Glomerular visceral epithelial cell (primary cell): ENCODE measurements around the gene VCAM1.

Experiments used
- DNase-seq: peaks from one replicate; pipeline ENCODE4 v3.0.0-alpha.2; 2016; ENCODE audit errors: extremely low spot score

The VCAM1 gene

DNA sequence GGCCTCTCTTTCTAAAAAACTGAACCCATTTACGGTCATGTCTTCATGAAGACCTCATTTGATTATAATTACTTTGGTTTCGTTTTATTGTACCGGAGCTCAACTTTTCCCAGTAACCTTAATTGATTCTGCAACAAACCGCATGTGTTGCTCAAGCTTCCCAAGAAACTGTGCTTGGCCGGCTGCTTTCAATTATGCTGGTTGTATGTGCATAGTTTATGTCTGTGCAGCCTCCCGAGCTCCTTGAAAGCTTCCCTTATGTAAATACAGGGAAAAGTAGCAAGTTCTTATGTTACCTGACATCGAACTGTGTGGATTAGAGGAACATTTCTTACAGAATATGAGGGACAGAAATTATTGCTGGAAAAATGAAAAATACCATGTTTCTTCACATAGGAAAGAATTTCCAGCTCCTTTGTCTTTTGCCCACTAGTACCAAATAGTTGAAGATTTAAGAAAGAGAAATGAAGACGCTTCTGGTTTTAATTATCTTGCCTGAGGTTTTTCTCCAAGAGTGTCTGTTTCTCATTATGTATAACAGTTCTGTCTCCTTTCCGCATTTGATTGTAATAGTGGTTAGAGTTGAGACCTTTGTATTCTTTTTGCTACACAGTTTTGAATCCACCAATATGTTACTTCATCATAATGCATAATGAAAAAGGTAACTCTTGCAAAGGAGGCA is 2.1 kb downstream of the VCAM1 start:
- DNase-seq: peak; percentile 51

DNA sequence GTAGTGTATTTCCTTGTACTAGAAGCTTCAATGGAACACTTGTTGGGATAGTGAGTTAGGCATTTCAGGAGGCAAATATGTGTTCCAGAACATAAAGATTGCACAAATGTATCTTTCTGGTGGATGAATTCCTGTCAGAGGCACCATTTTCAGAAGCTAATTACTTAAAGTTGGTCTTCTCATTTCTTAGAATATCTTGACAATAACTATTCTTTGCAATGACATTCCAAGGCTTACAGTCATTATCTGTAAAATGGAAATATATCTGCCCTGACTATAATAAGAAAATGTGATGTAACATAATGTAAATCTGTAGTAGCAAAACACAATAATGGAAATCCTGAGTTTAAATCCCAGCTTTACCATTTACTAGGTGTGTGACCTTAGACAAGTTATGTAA is 2.7 kb downstream of the VCAM1 start:
- DNase-seq: no peak

GRCh38 chr1:100724281-100724680 is 4.7 kb downstream of the VCAM1 start:
- DNase-seq: no peak

DNA sequence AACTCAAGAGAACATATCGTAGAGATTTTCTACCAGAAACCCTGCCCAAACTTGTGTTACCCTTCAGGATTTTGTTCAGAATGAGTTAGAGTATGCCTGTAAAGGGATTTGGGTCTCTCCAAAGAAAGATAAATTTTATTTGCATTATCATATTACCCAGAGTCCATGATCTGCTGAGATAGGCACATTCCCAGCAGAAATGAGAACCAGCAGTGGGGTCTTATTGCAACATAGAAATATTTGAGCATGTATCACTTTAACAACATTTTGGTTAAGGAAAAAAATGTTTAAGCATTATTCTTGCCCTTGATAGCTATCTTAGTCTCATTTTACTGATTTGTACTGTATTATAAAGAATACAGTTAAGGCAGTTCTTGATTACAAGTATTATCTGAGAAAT is 10.6 kb downstream of the VCAM1 start:
- no peak for DNase-seq

GRCh38 chr1:100731309-100731708 is 11.8 kb downstream of the VCAM1 start:
- DNase-seq: no peak

GRCh38 chr1:100731758-100732157 is 12.2 kb downstream of the VCAM1 start:
- DNase-seq: no peak

DNA sequence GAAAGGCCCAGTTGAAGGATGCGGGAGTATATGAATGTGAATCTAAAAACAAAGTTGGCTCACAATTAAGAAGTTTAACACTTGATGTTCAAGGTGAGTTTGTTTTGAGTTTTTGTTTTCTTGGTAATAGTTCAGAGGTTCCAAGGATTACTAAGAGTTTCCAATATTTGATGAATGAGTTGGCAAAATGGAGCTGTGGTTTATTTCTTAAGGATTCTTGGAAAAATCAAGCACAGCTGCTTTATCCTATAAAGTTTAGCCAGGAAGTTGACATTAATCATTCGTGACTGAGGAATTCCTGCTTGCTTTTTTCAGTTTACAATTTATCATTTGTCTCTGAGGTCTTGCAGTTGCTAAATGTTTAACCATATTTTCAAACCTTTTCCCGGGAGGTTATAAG is 15.1 kb downstream of the VCAM1 start:
- DNase-seq: peak; percentile 60

DNA sequence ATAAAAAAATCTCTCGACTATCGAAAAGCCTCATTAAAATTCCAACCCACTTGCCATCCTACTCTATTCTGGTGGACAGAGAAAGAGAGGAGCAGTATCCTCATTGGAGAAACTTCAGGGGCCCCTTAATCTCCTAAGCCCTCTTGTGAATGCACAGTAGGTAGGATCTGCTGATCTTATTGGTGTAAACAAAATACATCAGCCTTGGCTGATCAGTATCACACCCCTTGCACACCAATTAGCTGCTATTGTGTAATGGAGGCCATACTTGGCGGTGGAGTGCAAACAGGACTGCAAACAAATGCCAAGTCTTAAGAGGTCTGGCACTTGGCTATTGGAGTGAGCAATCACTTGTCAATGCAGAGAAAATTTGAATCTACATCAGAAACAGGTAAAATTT is 15.7 kb downstream of the VCAM1 start:
- no peak for DNase-seq

DNA sequence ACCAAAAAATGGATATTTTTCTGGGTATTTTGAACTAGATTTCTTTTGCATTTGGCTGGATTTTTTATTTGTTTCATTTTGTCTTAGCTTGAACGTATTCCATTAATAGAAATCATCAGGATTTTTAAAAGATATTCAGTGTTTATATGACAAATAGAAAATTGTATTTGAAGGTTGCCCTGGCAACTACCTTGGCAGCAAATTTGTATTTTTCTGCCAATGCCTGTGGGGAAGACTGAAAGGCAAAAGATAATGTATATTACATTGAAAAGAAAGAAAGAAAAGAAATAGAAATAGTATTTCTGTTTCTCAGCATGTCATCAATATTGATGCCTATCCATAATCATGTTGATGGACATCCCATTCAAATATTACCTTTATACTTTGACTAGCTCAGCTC is 16.8 kb downstream of the VCAM1 start:
- DNase-seq: no peak

DNA sequence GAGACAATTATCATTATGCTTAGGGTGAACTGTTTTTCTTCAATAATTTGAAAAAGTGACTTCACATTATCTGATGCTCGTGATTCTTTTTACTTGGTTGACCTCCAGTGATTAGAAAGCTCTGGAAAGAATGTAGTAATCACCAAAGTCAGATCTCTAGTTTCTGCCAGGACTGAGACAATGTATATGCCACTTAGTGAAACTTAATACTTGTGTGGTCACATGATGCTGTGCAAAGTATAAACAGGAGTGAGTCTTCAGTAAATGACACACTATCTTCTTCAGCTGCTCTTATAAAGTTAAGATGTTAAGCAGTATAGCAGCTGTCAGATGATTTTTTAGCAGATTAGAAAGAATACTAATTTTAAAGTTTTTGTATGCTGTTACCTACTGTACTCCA is 17.2 kb downstream of the VCAM1 start:
- DNase-seq: no peak

GRCh38 chr1:100746542-100746932 is 27.0 kb downstream of the VCAM1 start:
- no peak for DNase-seq

DNA sequence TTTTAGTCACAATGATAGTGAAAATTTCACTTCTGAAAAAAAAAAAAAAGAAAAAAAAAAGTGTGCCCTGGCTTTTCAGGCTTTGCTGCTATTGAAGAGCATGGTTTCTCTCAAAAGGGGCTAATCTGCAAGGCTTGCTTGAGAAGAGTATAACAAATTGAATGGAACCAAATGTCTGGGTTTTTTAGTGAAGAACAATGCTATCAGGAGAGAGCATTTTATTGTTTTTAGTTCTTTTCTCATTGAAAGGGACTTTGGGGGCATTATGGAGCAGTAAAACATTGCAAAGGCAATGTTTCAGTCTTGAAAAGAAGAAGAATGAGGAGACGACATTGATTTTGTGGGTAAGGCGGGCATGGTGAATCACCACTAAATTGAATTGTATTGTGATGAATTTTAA is 28.2 kb downstream of the VCAM1 start:
- DNase-seq: no peak

- DNase-seq: no peak
Observed at GRCh38 chr1:100750005-100750885, 30.7 kb downstream of the VCAM1 start.

GRCh38 chr1:100752791-100753190 is 33.2 kb downstream of the VCAM1 start:
- DNase-seq: no peak

DNA sequence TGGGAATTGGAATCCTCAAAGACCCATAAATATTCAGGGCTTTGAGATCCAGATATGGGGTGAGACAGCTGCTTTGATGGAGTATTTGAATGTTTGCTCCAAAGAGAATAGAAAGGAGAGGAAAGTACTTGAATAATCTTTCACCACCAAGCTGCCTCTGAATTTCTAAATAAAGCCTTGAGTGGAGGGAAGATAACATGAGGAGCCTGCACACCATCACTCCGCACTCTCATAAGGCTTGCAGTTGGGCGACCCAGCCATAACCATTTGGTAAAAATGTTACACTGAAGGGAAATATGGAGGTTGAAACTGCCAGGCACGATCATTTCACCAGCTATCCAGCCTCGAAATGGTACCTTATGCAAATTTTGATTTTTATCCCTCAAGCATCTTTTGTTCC is 38.4 kb downstream of the VCAM1 start:
- no peak for DNase-seq

- DNase-seq: no peak
Observed at GRCh38 chr1:100759188-100759587, 39.6 kb downstream of the VCAM1 start.

DNA sequence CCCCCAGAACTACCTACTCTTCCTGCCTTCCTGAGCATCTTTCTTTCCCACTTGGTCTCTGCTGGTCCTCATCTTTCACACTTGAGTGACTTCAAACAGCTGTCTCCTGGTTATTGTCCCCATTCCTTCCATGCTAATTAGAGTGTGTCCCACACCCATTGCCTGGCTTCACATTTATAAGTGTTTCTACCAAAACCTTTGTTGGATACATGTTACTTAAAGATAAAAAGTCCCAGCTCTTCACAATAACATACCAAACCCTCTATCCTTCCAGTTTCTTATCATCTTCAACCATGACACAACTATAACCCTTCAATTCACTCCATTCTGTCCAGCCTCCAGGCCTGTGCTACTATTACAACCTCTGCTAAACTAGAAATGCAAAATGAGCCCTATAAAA is 41.0 kb downstream of the VCAM1 start:
- no peak for DNase-seq

DNA sequence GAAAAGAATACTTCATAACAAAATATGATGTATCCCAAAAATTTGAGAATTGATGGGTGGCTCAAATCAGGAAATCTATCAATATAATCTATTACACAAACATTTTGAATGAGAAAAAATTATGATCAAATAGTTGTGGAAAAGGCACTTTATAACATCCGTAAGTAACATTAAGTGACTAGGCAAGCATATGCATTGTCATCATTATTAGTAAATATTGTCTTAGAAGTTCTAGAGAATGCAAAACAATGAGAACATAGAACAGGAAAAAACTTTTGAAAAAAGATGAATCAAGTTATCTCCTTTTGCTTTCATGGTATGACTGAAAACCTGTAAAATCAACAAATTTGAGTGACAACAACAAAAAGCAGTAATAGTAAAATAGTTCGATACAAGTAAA is 42.9 kb downstream of the VCAM1 start:
- no peak for DNase-seq

GRCh38 chr1:100767176-100767890 is 47.8 kb downstream of the VCAM1 start:
- no peak for DNase-seq

DNA sequence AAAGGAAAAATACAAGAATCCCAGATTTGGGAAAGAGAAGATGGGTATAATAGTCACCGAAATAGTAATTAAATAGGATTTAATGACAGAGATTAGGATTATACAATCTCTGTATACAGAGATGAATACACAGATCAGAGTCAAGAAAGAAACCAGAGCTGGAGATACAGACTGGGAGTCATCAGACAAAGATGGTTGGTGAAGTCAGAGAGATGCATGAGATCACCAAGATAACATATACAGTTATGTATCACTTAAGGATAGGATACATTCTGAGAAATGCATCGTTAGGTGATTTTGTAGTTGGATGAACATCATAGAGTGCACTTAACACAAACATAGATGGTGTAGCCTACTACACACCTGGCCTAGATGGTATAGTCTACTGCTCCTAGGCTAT is 49.8 kb downstream of the VCAM1 start:
- no peak for DNase-seq

DNA sequence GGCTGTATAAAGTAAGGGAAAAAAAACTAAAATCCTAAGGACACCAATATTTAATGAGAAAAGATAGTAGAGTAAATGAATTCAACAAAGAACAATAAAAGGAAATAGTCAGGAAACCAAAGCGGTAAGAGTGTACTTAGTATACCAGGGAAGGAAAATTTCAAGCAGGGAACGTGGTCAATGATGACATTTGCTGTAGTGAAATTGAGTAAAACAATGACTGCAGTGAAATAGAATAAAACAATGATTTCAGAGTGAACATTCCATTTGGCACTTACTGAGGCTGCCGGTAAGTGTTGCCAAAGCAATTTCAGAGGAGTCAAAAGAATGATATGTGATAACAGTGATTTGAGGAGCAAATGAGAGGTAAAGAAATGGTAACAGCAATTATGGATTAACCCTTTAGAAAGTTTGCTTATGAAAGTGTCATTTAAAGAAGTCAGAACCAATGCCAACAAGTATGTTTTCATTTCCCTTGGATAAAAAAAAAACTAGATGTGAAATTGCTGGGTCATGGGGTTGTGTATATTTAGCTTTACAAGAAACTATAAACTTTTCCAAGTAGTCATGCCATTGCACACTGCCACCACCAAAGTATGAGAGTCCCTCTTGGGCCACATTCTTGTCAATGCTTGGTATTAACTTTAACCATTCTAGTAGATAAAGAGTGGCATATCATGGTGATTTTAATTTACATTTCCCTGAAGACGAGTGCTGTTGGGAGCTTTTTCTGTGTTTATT is 50.5 kb downstream of the VCAM1 start:
- DNase-seq: no peak

- DNase-seq: no peak
Observed at GRCh38 chr1:100773444-100773843, 53.9 kb downstream of the VCAM1 start.
